Activated naive CD8-positive, alpha-beta T cell treated with anti-CD3 and anti-CD28 coated beads, Interleukin-2, amount 50 U/mL, for 24 hours (primary cell): ENCODE data around the gene LRIG2.
"Not testable (repeated sequence)": the region's sequence is repeated elsewhere in the genome, so short reads cannot be mapped to it uniquely, and the experiment has no call there.

Source experiments
- ATAC-seq: fragments of 150-1000 bp; cut with Tn5 transposase; one replicate; pipeline ENCODE4 v1.10.0; 2021
- DNase-seq: peaks from one replicate; pipeline ENCODE4 v3.0.0; 2021
- H3K27ac Mint-ChIP-seq: one replicate; pipeline ENCODE4 v1.8.0; 2021; ENCODE audit warnings: mild to moderate bottlenecking, mixed read lengths
- H3K27me3 Mint-ChIP-seq: one replicate; pipeline ENCODE4 v1.8.0; 2021; ENCODE audit warnings: mixed read lengths
- H3K36me3 Mint-ChIP-seq: one replicate; pipeline ENCODE4 v1.8.0; 2021; ENCODE audit warnings: low read depth, mixed read lengths
- H3K4me1 Mint-ChIP-seq: one replicate; pipeline ENCODE4 v1.8.0; 2021; ENCODE audit warnings: mixed read lengths
- H3K4me3 Mint-ChIP-seq: one replicate; pipeline ENCODE4 v1.8.0; 2021; ENCODE audit warnings: mild to moderate bottlenecking, moderate library complexity, mixed read lengths
- H3K9me3 Mint-ChIP-seq: one replicate; pipeline ENCODE4 v1.8.0; 2021; ENCODE audit warnings: mixed read lengths

The LRIG2 gene

GRCh38 chr1:113043144-113043488 lies 29.9 kb upstream of the LRIG2 start:
- not testable (repeated sequence) for H3K9me3 Mint-ChIP-seq, ATAC-seq

GRCh38 chr1:113046569-113046968 lies 26.4 kb upstream of the LRIG2 start:
- H3K27ac Mint-ChIP-seq = peak overlapping the region; percentile 52
- H3K9me3 Mint-ChIP-seq = no peaks in the 10 kb centered on the region
- H3K36me3 Mint-ChIP-seq = no peaks in the 10 kb centered on the region
- ATAC-seq (peak; percentile 65), DNase-seq (no peak)
- H3K27me3 Mint-ChIP-seq = no peaks in the 10 kb centered on the region
- H3K4me1 Mint-ChIP-seq = peaks cover 40% of the 10 kb centered on the region
- H3K4me3 Mint-ChIP-seq = peak overlapping the region; percentile 37

More at GRCh38 chr1:113043144-113043488, 29.9 kb upstream of the LRIG2 start:
- H3K27ac Mint-ChIP-seq, DNase-seq, H3K36me3 Mint-ChIP-seq, H3K4me3 Mint-ChIP-seq, H3K27me3 Mint-ChIP-seq: not testable (repeated sequence)
- peaks cover 37% of the 10 kb centered on the region for H3K4me1 Mint-ChIP-seq

- Mint-ChIP-seq H3K9me3 (no peaks in the 10 kb centered on the region), H3K4me1 (peaks cover 28% of the 10 kb centered on the region), H3K36me3 (no peaks in the 10 kb centered on the region), H3K27ac (no peak overlapping the region), H3K4me3 (no peak overlapping the region), H3K27me3 (no peaks in the 10 kb centered on the region)
- no peak for ATAC-seq
- no peak for DNase-seq
Observed at GRCh38 chr1:113048064-113048463, 24.9 kb upstream of the LRIG2 start.

- no peaks in the 10 kb centered on the region for H3K9me3 Mint-ChIP-seq
- no peak for DNase-seq
- no peak overlapping the region for H3K4me3 Mint-ChIP-seq
- no peak for ATAC-seq
- no peaks in the 10 kb centered on the region for H3K27me3 Mint-ChIP-seq
- H3K27ac Mint-ChIP-seq = no peak overlapping the region
- peaks cover 14% of the 10 kb centered on the region for H3K4me1 Mint-ChIP-seq
- no peaks in the 10 kb centered on the region for H3K36me3 Mint-ChIP-seq
Observed at GRCh38 chr1:113053344-113054126, 19.5 kb upstream of the LRIG2 start.

- no peaks in the 10 kb centered on the region for H3K9me3 Mint-ChIP-seq
- no peaks in the 10 kb centered on the region for H3K27me3 Mint-ChIP-seq
- peaks cover 14% of the 10 kb centered on the region for H3K4me1 Mint-ChIP-seq
- ATAC-seq = no peak
- no peak for DNase-seq
- H3K27ac Mint-ChIP-seq = no peak overlapping the region
- H3K4me3 Mint-ChIP-seq = no peak overlapping the region
- no peaks in the 10 kb centered on the region for H3K36me3 Mint-ChIP-seq
Observed at GRCh38 chr1:113055570-113055969, 17.4 kb upstream of the LRIG2 start.

- Mint-ChIP-seq H3K4me3 (no peak overlapping the region), H3K9me3 (no peaks in the 10 kb centered on the region), H3K27ac (no peak overlapping the region), H3K27me3 (no peaks in the 10 kb centered on the region), H3K36me3 (no peaks in the 10 kb centered on the region), H3K4me1 (peaks cover 8% of the 10 kb centered on the region)
- DNase-seq (no peak), ATAC-seq (no peak)
Observed at GRCh38 chr1:113057006-113057405, 16.0 kb upstream of the LRIG2 start.

- Mint-ChIP-seq H3K9me3 (no peaks in the 10 kb centered on the region), H3K27me3 (no peaks in the 10 kb centered on the region)
- ATAC-seq = no peak
Observed at GRCh38 chr1:113058941-113059706, 13.9 kb upstream of the LRIG2 start.

GRCh38 chr1:113063456-113063855 lies 9.5 kb upstream of the LRIG2 start:
- H3K27me3 Mint-ChIP-seq, H3K4me1 Mint-ChIP-seq, H3K27ac Mint-ChIP-seq, ATAC-seq, H3K4me3 Mint-ChIP-seq, H3K9me3 Mint-ChIP-seq, DNase-seq, H3K36me3 Mint-ChIP-seq: not testable (repeated sequence)

More at GRCh38 chr1:113058941-113059706, 13.9 kb upstream of the LRIG2 start:
- H3K27ac Mint-ChIP-seq = no peak overlapping the region
- no peak for DNase-seq
- H3K4me3 Mint-ChIP-seq = no peak overlapping the region
- no peaks in the 10 kb centered on the region for H3K36me3 Mint-ChIP-seq
- peaks cover 5% of the 10 kb centered on the region for H3K4me1 Mint-ChIP-seq

- Mint-ChIP-seq H3K27me3 (no peaks in the 10 kb centered on the region), H3K4me3 (peak overlapping the region; percentile 98), H3K27ac (peak overlapping the region; percentile 91), H3K36me3 (peaks cover 2% of the 10 kb centered on the region), H3K4me1 (peaks cover 26% of the 10 kb centered on the region), H3K9me3 (no peaks in the 10 kb centered on the region)
- ATAC-seq (no peak), DNase-seq (no peak)
Observed at GRCh38 chr1:113072141-113072756, 749 bp upstream of the LRIG2 start.

GRCh38 chr1:113073479-113073950 lies 517 bp downstream of the LRIG2 start:
- Mint-ChIP-seq H3K4me3 (peak overlapping the region; percentile 98), H3K9me3 (no peaks in the 10 kb centered on the region), H3K4me1 (peaks cover 26% of the 10 kb centered on the region), H3K27ac (peak overlapping the region; percentile 91), H3K27me3 (no peaks in the 10 kb centered on the region), H3K36me3 (peaks cover 11% of the 10 kb centered on the region)
- ATAC-seq (peak; percentile 4), DNase-seq (no peak)

GRCh38 chr1:113074237-113074636 lies 1.2 kb downstream of the LRIG2 start:
- peaks cover 26% of the 10 kb centered on the region for H3K4me1 Mint-ChIP-seq
- H3K9me3 Mint-ChIP-seq = no peaks in the 10 kb centered on the region
- peak overlapping the region; percentile 91 for H3K27ac Mint-ChIP-seq
- H3K4me3 Mint-ChIP-seq = peak overlapping the region; percentile 98
- no peaks in the 10 kb centered on the region for H3K27me3 Mint-ChIP-seq
- no peak for ATAC-seq
- DNase-seq = no peak
- peaks cover 11% of the 10 kb centered on the region for H3K36me3 Mint-ChIP-seq

- Mint-ChIP-seq H3K36me3 (peaks cover 22% of the 10 kb centered on the region), H3K4me1 (peaks cover 23% of the 10 kb centered on the region)
- not testable (repeated sequence) for H3K27ac Mint-ChIP-seq, DNase-seq, ATAC-seq, H3K9me3 Mint-ChIP-seq, H3K4me3 Mint-ChIP-seq, H3K27me3 Mint-ChIP-seq
Observed at GRCh38 chr1:113077978-113078377, 5.0 kb downstream of the LRIG2 start.

GRCh38 chr1:113086541-113086940 lies 13.5 kb downstream of the LRIG2 start:
- H3K4me3 Mint-ChIP-seq = no peak overlapping the region
- H3K4me1 Mint-ChIP-seq = peaks cover 11% of the 10 kb centered on the region
- DNase-seq (no peak), ATAC-seq (no peak)
- H3K27ac Mint-ChIP-seq = no peak overlapping the region
- H3K36me3 Mint-ChIP-seq = peaks cover 18% of the 10 kb centered on the region
- no peaks in the 10 kb centered on the region for H3K27me3 Mint-ChIP-seq
- H3K9me3 Mint-ChIP-seq = peaks cover 4% of the 10 kb centered on the region

- Mint-ChIP-seq H3K27ac (no peak overlapping the region), H3K4me1 (peaks cover 19% of the 10 kb centered on the region), H3K36me3 (peaks cover 20% of the 10 kb centered on the region), H3K4me3 (no peak overlapping the region), H3K9me3 (no peaks in the 10 kb centered on the region), H3K27me3 (no peaks in the 10 kb centered on the region)
- DNase-seq (no peak), ATAC-seq (no peak)
Observed at GRCh38 chr1:113088972-113089371, 16.0 kb downstream of the LRIG2 start.

GRCh38 chr1:113090051-113090450 lies 17.1 kb downstream of the LRIG2 start:
- H3K27ac Mint-ChIP-seq = no peak overlapping the region
- no peaks in the 10 kb centered on the region for H3K27me3 Mint-ChIP-seq
- ATAC-seq = no peak
- no peak for DNase-seq
- H3K36me3 Mint-ChIP-seq = peaks cover 26% of the 10 kb centered on the region
- no peak overlapping the region for H3K4me3 Mint-ChIP-seq
- peaks cover 19% of the 10 kb centered on the region for H3K4me1 Mint-ChIP-seq
- H3K9me3 Mint-ChIP-seq = no peaks in the 10 kb centered on the region
